Ovary (tissue), 3 donors: ENCODE results near the gene MIPEP.

Experiments used
- CTCF ChIP-seq, 3 donors: fragments of 450-650 bp in 2 of 3; fragments of 200-600 bp in 1 of 3; IDR thresholded peaks; one replicate each; pipeline versions ENCODE4 v1.5.1 to v1.8.0; 2016 to 2022; ENCODE audit warnings: antibody characterized with exemption in 3 of 3, mild to moderate bottlenecking in 1 of 3
- EP300 ChIP-seq: sonication (generic); formaldehyde crosslinking; IDR thresholded peaks from one replicate; pipeline ENCODE4 v1.6.1; 2017; ENCODE audit warnings: antibody characterized with exemption
- POLR2A ChIP-seq: fragments of 450-650 bp; IDR thresholded peaks from one replicate; pipeline ENCODE4 v1.6.1; 2017; ENCODE audit warnings: antibody characterized with exemption, mild to moderate bottlenecking, moderate library complexity
- donor health status: DM: no; HTN: no; CAD: no.

- no peak for TF ChIP-seq CTCF (IDR thresholded peaks at IDR 0.05)
- TF ChIP-seq POLR2A, result no peak
- no peak for TF ChIP-seq EP300
Observed at GRCh38 chr13:23684647-23685046, 204.6 kb downstream of the MIPEP start.
